Nephron progenitor cell (in vitro differentiated cells): ENCODE data around the gene SIVA1.

Experiments
- DNase-seq: peaks from one replicate; pipeline ENCODE4 v3.0.0; 2021
- H3K27ac Mint-ChIP-seq: 2 replicates; pipeline ENCODE4 v1.8.0; 2021; ENCODE audit warnings: mild to moderate bottlenecking, moderate library complexity, mixed read lengths
- H3K27me3 Mint-ChIP-seq: 2 replicates; pipeline ENCODE4 v1.8.0; 2021; ENCODE audit warnings: mild to moderate bottlenecking, low read depth, mixed read lengths; ENCODE audit not compliant: poor library complexity
- H3K36me3 Mint-ChIP-seq: 2 replicates; pipeline ENCODE4 v1.8.0; 2021; ENCODE audit warnings: low read depth, mixed read lengths
- H3K4me1 Mint-ChIP-seq: 2 replicates; pipeline ENCODE4 v1.8.0; 2021; ENCODE audit warnings: mixed read lengths
- H3K4me3 Mint-ChIP-seq: 2 replicates; pipeline ENCODE4 v1.8.0; 2021; ENCODE audit warnings: mild to moderate bottlenecking, moderate library complexity, mixed read lengths
- H3K9me3 Mint-ChIP-seq: 2 replicates; pipeline ENCODE4 v1.8.0; 2021; ENCODE audit warnings: mild to moderate bottlenecking, moderate library complexity, mixed read lengths
- CTCF ChIP-seq: fragments of 200-600 bp; sonication (generic); IDR thresholded peaks from 2 replicates; pipeline ENCODE4 v1.5.0; 2021; ENCODE audit warnings: antibody characterized with exemption

Gene SIVA1

GRCh38 chr14:104741803-104742251 lies 11.1 kb upstream of the SIVA1 start:
- TF ChIP-seq CTCF, result no peak
- Mint-ChIP-seq H3K36me3 (peaks cover 8% of the 10 kb centered on the region), H3K4me1 (peaks cover 22% of the 10 kb centered on the region), H3K27ac (no peak overlapping the region), H3K4me3 (no peak overlapping the region), H3K27me3 (peaks cover 2% of the 10 kb centered on the region), H3K9me3 (no peaks in the 10 kb centered on the region)
- DNase-seq, result no peak

- Mint-ChIP-seq H3K4me3 (no peak overlapping the region), H3K9me3 (no peaks in the 10 kb centered on the region), H3K4me1 (peaks cover 26% of the 10 kb centered on the region), H3K27me3 (peaks cover 3% of the 10 kb centered on the region), H3K27ac (peak overlapping the region; percentile 59), H3K36me3 (peaks cover 8% of the 10 kb centered on the region)
- no peak for TF ChIP-seq CTCF
- no peak for DNase-seq
These were observed 10.1 kb upstream of the SIVA1 start for GRCh38 chr14:104742586-104743455.

GRCh38 chr14:104743461-104744380 lies 9.2 kb upstream of the SIVA1 start:
- DNase-seq, result no peak
- Mint-ChIP-seq H3K4me3 (no peak overlapping the region), H3K4me1 (peaks cover 35% of the 10 kb centered on the region), H3K27me3 (peaks cover 3% of the 10 kb centered on the region), H3K36me3 (peaks cover 8% of the 10 kb centered on the region), H3K27ac (peak overlapping the region; percentile 59), H3K9me3 (no peaks in the 10 kb centered on the region)
- no peak for TF ChIP-seq CTCF

GRCh38 chr14:104744484-104744883 lies 8.5 kb upstream of the SIVA1 start:
- no peak for TF ChIP-seq CTCF
- no peak overlapping the region for H3K4me3 Mint-ChIP-seq
- no peak for DNase-seq
- H3K9me3 Mint-ChIP-seq, result peaks cover 3% of the 10 kb centered on the region
- H3K36me3 Mint-ChIP-seq, result peaks cover 8% of the 10 kb centered on the region
- no peak overlapping the region for H3K27ac Mint-ChIP-seq
- peaks cover 3% of the 10 kb centered on the region for H3K27me3 Mint-ChIP-seq
- H3K4me1 Mint-ChIP-seq, result peaks cover 42% of the 10 kb centered on the region

- Mint-ChIP-seq H3K9me3 (peaks cover 12% of the 10 kb centered on the region), H3K27ac (no peak overlapping the region), H3K4me3 (no peak overlapping the region), H3K36me3 (peaks cover 10% of the 10 kb centered on the region), H3K27me3 (peaks cover 3% of the 10 kb centered on the region), H3K4me1 (peaks cover 42% of the 10 kb centered on the region)
- TF ChIP-seq CTCF, result no peak
- no peak for DNase-seq
These were observed 7.5 kb upstream of the SIVA1 start for GRCh38 chr14:104745431-104745830.
